A673 (cell line): ENCODE results near the gene LCN10. TPM values are rescaled to one million over a fixed set of nuclear protein-coding genes. Genes with fewer than 3 reads are reported as not detected.

Experiments
- BruUV-seq: library from RNA; stranded (reverse); fragments of 400-500 nt; replicated peaks from 2 replicates; lab custom pipeline; 2021; lab: Mats Ljungman, UMichigan
- CTCF ChIA-PET: fragments of 300-600 bp; sonication (Branson Sonifier 250); formaldehyde crosslinking; loops from one replicate; lab custom pipeline; 2022; ENCODE audit warnings: antibody characterized with exemption; lab: Charles Lee
- POLR2A ChIA-PET: fragments of 300-600 bp; sonication (Branson Sonifier 250); formaldehyde crosslinking; loops from one replicate; lab custom pipeline; 2022; ENCODE audit warnings: antibody characterized with exemption; ENCODE audit not compliant: low non-redundant PET; lab: Charles Lee
- DNase-seq: peaks from one replicate; pipeline ENCODE4 v3.0.0-alpha.2; 2015; ENCODE audit warnings: low spot score
- H3K27ac ChIP-seq: fragments of 200-600 bp; sonication (generic); 2 replicates; pipeline ENCODE4 v1.5.1; 2016; ENCODE audit warnings: mixed run types, low read depth, mild to moderate bottlenecking, mixed read lengths, antibody characterized with exemption, low read length; ENCODE audit not compliant: poor library complexity, severe bottlenecking
- H3K27me3 ChIP-seq: fragments of 200-600 bp; sonication (generic); replicated peaks from 2 replicates; pipeline ENCODE4 v1.6.1; 2017; ENCODE audit warnings: mixed run types, low read depth, mild to moderate bottlenecking, mixed read lengths, antibody characterized with exemption, low read length; ENCODE audit not compliant: insufficient read depth, poor library complexity
- H3K36me3 ChIP-seq: fragments of 200-600 bp; sonication (generic); 2 replicates; pipeline ENCODE4 v1.6.1; 2016; ENCODE audit warnings: mixed run types, mild to moderate bottlenecking, mixed read lengths, antibody characterized with exemption, low read length; ENCODE audit not compliant: insufficient read depth, poor library complexity, severe bottlenecking
- H3K4me1 ChIP-seq: fragments of 200-600 bp; sonication (generic); 2 replicates; pipeline ENCODE4 v1.6.1; 2017; ENCODE audit warnings: mixed run types, mild to moderate bottlenecking, mixed read lengths, antibody characterized with exemption, low read length; ENCODE audit not compliant: insufficient read depth, poor library complexity, severe bottlenecking
- H3K4me3 ChIP-seq: fragments of 200-600 bp; sonication (generic); 2 replicates; pipeline ENCODE4 v1.5.1; 2016; ENCODE audit warnings: low read depth, mixed run types, mild to moderate bottlenecking, mixed read lengths, low read length; ENCODE audit not compliant: poor library complexity, severe bottlenecking
- H3K9me3 ChIP-seq: fragments of 200-600 bp; sonication (generic); 2 replicates; pipeline ENCODE4 v1.6.1; 2016; ENCODE audit warnings: mixed run types, low read depth, mild to moderate bottlenecking, mixed read lengths, antibody characterized with exemption, low read length; ENCODE audit not compliant: poor library complexity, severe bottlenecking
- CTCF ChIP-seq: fragments of 300-800, 200-600 bp; sonication (generic); conservative IDR thresholded peaks from 2 replicates; pipeline ENCODE4 v1.5.1; 2017; ENCODE audit warnings: low read depth, mild to moderate bottlenecking, antibody characterized with exemption, low read length, moderate library complexity, mixed read lengths
- EZH2 ChIP-seq: fragments of 200-600 bp; sonication (generic); IDR thresholded peaks from 2 replicates; pipeline ENCODE4 v1.6.1; 2017; ENCODE audit warnings: borderline replicate concordance, low read depth, mild to moderate bottlenecking, mixed read lengths, antibody characterized with exemption, low read length; ENCODE audit not compliant: poor library complexity, severe bottlenecking
- intact Hi-C: fragments of 100-400 bp; cut with micrococcal nuclease; formaldehyde crosslinking; loops from one replicate; pipeline ENCODE4 v1.10.0; 2022; ENCODE audit not compliant: unreplicated experiment
- total RNA-seq: library from RNA; stranded (reverse); gene quantifications from 2 replicates; pipeline ENCODE4 v1.2.3, GENCODE V29; 2021

LCN10 gene
- total RNA-seq, 1 experiment from 2014 or later: 0.15 TPM

GRCh38 chr9:136723362-136723976, 19.3 kb downstream of the LCN10 start:
- ChIA-PET CTCF (no interaction called here), POLR2A (no interaction called here)
- BruUV-seq: no TSS peak
- DNase-seq: peak; percentile 37
- H3K27me3 ChIP-seq: no peaks in the 10 kb centered on the region
- peaks cover 36% of the 10 kb centered on the region for H3K4me1 ChIP-seq
- no peak overlapping the region for H3K27ac ChIP-seq
- H3K9me3 ChIP-seq: no peaks in the 10 kb centered on the region
- intact Hi-C loops: no loop called here
- peaks cover 50% of the 10 kb centered on the region for H3K36me3 ChIP-seq
- H3K4me3 ChIP-seq: no peak overlapping the region
- TF ChIP-seq EZH2: no peak
- TF ChIP-seq CTCF: no peak

DNA sequence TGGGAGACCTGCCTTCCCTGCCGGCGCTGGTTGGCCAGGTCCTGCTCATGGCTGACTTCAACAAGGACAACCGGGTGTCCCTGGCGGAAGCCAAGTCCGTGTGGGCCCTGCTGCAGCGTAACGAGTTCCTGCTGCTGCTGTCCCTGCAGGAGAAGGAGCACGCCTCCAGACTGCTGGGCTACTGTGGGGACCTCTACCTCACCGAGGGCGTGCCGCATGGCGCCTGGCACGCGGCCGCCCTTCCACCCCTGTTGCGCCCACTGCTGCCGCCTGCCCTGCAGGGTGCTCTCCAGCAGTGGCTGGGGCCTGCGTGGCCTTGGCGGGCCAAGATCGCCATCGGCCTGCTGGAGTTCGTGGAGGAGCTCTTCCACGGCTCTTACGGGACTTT, 19.8 kb downstream of the LCN10 start:
- H3K36me3 ChIP-seq: peaks cover 50% of the 10 kb centered on the region
- TF ChIP-seq CTCF (no peak), EZH2 (no peak)
- intact Hi-C loops: no loop called here
- no TSS peak for BruUV-seq
- CTCF ChIA-PET: no interaction called here
- POLR2A ChIA-PET: no interaction called here
- no peaks in the 10 kb centered on the region for H3K27me3 ChIP-seq
- no peak overlapping the region for H3K4me3 ChIP-seq
- no peak overlapping the region for H3K27ac ChIP-seq
- DNase-seq: peak; percentile 49
- H3K9me3 ChIP-seq: no peaks in the 10 kb centered on the region
- H3K4me1 ChIP-seq: peaks cover 36% of the 10 kb centered on the region

- intact Hi-C loops: no loop called here
- H3K4me3 ChIP-seq: no peak overlapping the region
- POLR2A ChIA-PET: no interaction called here
These were observed 20.4 kb downstream of the LCN10 start for GRCh38 chr9:136722093-136722968.

More at GRCh38 chr9:136722093-136722968, 20.4 kb downstream of the LCN10 start:
- no peaks in the 10 kb centered on the region for H3K9me3 ChIP-seq
- CTCF ChIA-PET: no interaction called here
- no peak overlapping the region for H3K27ac ChIP-seq
- peaks cover 36% of the 10 kb centered on the region for H3K4me1 ChIP-seq
- peaks cover 50% of the 10 kb centered on the region for H3K36me3 ChIP-seq
- BruUV-seq: no TSS peak
- no peaks in the 10 kb centered on the region for H3K27me3 ChIP-seq
- no peak for TF ChIP-seq CTCF
- TF ChIP-seq EZH2: no peak
- DNase-seq: no peak
